GM12872 (cell line): ENCODE measurements around the gene PIP4K2A.

ENCODE experiments used
- TF ChIP-seq, protein P1 (sequence below): IDR thresholded peaks from 3 replicates; pipeline ENCODE4 v1.5.1; 2011; ENCODE audit warnings: low read depth, mild to moderate bottlenecking, low read length, moderate library complexity; ENCODE audit not compliant: insufficient read depth

The PIP4K2A gene

DNA sequence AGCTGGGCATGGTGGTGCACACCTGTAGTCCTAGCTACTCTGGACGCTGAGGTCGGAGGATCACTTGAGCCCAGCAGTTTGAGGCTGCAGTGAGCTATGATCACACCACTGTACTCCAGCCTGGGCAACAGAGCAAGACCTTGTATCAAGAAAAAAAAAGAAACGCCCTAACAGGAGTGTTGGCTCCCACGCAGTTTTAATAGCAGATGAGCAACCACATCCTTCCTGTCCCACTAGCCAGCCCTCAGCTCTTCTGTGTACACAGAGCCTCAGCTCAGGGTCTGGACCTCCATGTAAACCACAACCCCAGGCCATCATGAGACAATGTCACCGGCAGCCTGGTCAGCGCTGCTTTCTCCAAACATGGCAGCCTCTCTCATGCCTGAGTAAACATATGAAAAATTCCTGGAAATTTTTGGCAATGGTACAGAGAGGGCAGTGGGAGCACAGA is 108.2 kb downstream of the PIP4K2A start:
- TF ChIP-seq, protein P1, sequence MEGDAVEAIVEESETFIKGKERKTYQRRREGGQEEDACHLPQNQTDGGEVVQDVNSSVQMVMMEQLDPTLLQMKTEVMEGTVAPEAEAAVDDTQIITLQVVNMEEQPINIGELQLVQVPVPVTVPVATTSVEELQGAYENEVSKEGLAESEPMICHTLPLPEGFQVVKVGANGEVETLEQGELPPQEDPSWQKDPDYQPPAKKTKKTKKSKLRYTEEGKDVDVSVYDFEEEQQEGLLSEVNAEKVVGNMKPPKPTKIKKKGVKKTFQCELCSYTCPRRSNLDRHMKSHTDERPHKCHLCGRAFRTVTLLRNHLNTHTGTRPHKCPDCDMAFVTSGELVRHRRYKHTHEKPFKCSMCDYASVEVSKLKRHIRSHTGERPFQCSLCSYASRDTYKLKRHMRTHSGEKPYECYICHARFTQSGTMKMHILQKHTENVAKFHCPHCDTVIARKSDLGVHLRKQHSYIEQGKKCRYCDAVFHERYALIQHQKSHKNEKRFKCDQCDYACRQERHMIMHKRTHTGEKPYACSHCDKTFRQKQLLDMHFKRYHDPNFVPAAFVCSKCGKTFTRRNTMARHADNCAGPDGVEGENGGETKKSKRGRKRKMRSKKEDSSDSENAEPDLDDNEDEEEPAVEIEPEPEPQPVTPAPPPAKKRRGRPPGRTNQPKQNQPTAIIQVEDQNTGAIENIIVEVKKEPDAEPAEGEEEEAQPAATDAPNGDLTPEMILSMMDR: no peak

DNA sequence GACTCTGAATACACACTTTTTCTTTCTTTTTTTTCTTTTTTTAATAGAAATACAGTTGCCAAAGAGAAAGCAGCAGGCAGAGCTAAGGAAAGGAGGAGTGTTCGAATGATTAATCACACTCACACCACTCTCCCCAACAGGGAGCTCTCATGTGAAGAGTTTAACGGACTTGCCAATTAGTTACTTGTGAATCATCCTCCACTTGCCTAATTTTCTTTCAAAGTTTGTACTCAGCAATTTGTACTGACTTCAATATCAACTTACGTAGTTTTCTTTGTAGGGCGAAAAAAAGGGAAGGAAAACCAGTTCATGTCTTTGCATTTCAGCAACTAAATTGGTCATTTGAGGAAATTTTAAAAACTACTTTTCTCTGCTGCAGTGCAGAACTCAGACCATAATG is 109.2 kb downstream of the PIP4K2A start:
- TF ChIP-seq, protein P1: no peak

DNA sequence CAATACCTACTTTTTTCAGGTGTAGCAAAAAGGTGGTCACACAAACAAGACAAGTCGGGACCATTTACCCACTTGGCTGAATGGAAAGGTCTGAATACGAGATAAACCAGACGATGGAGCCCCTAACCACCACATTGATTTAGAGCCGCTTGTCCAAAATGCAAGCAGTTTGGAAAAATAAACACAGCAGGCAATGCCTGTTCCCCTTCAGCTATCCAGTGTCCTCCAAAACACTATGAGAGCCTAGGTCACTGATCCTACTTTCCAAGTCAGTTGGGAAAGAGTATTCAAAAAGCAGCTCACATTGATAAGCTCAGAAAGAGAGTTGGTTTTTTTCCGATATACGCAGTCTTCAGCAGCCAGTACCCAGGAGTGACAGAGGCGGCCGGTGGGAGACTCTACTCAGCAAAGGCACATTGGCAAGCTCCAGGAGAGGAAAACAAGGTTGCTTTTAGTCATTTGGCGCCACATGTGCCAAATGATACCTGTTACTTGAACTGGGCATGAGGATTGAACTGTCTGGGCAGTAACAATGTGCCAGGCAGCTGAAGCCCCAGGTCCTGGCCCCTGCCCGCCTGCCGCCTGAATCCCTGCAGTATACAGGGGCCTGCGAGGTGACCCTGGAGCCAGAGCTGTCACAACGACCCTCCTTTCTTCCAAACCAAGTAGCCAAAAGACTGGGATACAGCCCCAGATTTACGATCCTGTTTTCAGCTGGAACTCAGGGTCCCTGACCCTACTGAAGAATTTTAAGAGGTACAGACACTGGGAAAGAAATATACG is 109.8 kb downstream of the PIP4K2A start:
- TF ChIP-seq, protein P1: no peak

DNA sequence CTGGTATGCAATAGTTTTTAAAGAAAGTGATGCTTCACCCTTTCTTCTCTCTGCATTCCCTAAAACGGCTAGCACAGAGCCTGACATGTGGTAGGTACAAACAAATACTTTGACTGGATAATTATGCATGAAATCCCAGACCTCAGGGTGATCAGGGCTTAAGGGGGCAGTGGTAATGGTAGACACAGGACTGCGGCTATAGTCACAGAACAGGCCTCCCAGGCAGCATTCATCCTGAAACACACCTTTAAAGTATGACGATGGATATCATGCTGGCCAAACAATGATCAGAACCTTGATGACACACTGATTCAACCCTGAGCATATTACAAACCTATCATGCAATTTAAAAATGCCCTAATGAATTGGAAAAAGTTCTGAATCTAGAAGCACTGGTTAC is 110.8 kb downstream of the PIP4K2A start:
- TF ChIP-seq, protein P1: no peak

DNA sequence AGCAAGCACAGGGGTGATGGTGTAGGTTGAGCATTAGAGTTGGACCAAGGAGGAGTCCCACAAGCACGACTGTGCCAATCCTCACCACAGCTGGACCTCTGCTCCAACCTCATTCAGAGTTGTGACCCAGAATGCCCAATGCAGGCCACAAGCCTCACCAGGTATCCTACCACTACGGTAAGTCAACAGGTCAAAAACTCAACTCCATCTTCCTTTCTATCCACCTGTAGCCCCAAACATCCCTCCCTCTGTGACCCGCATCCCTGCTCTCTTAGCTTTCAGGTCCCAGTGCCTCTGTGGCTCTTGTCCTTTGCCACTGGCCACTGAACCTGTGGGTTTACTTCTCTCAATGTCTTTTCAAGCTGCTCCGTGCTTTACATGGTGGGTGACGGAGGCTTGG is 112.8 kb downstream of the PIP4K2A start:
- TF ChIP-seq, protein P1: no peak

DNA sequence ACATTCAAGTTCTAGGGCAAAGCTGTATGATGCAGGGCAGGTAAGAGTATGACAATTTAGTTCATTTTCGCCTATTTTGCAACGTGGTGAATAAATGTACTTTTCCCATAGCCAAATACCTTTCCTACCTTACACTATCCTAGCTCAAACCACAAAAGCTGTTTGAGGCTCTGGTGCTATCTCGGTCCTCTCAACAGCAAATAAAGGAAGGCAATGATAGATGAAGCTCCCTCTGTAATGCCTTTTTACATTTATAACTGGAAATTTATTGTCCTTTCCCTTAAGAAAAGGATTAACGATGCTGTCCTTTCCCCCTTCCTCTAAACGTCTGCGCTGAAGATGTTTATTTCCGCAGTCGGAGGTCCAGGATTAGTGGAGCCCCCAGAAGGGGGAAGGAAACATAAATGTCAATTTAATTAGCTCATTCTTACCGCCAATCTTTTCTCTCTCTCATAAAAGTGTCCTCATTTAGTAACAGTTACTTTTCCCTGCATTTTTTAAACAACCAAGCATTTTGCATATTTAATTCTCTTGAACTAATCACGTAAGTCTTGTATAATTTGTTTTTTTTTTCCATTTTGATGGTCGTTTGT is 114.6 kb downstream of the PIP4K2A start:
- TF ChIP-seq, protein P1: no peak

DNA sequence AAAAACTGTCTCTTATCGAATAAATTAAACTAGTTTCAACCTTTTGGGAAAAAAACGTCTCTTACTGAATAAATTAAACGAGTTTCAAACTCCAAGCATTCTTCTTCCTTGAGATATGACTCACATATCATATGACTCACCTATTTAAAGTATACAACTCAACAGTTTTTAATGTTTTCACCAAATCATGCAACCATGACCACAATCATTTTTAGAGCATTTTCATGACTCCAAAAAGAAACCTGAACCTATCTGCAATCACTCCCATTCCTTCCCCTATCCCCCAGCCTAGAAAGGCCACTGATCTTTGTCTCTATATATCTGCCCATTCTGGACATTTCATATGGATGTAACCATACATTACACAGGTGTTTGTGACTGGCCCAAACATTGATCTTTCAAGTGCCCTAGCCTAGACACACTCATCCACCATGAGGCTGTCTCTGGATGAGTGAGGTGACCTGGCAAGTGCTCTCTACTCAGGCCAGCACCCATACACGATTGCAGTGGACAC is 115.3 kb downstream of the PIP4K2A start:
- TF ChIP-seq, protein P1: no peak
